Measurements from ENCODE around the gene OSBP.

- TF ChIP-seq EZH2 (IDR thresholded peaks at IDR 0.05; ENCODE audit: borderline replicate concordance, insufficient read depth, low read length, poor library complexity, severe bottlenecking) = no peak
- TF ChIP-seq, protein P1, sequence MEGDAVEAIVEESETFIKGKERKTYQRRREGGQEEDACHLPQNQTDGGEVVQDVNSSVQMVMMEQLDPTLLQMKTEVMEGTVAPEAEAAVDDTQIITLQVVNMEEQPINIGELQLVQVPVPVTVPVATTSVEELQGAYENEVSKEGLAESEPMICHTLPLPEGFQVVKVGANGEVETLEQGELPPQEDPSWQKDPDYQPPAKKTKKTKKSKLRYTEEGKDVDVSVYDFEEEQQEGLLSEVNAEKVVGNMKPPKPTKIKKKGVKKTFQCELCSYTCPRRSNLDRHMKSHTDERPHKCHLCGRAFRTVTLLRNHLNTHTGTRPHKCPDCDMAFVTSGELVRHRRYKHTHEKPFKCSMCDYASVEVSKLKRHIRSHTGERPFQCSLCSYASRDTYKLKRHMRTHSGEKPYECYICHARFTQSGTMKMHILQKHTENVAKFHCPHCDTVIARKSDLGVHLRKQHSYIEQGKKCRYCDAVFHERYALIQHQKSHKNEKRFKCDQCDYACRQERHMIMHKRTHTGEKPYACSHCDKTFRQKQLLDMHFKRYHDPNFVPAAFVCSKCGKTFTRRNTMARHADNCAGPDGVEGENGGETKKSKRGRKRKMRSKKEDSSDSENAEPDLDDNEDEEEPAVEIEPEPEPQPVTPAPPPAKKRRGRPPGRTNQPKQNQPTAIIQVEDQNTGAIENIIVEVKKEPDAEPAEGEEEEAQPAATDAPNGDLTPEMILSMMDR (IDR thresholded peaks at IDR 0.05; ENCODE audit: poor library complexity, severe bottlenecking) = no peak
- no peak for TF ChIP-seq EP300 (conservative IDR thresholded peaks at IDR 0.05; ENCODE audit: poor library complexity, severe bottlenecking)
- no peak for TF ChIP-seq POLR2AphosphoS5 (IDR thresholded peaks at IDR 0.05)
- TF ChIP-seq SMC3 (conservative IDR thresholded peaks at IDR 0.05; ENCODE audit: poor library complexity) = no peak
- TF ChIP-seq TAF1 (IDR thresholded peaks at IDR 0.05; ENCODE audit: low read depth) = no peak
- TF ChIP-seq REST (IDR thresholded peaks at IDR 0.05; ENCODE audit: borderline replicate concordance) = no peak
- TF ChIP-seq RAD21 (conservative IDR thresholded peaks at IDR 0.05) = no peak
Observed at GRCh38 chr11:59610289-59610688, 5.3 kb downstream of the OSBP start.
